Measurements from ENCODE around the gene BANF1. TPM values are rescaled to one million over a fixed set of nuclear protein-coding genes. Genes with fewer than 3 reads are reported as not detected.

The BANF1 gene
- polyA plus RNA-seq, 1 donor (not counting 4 experiments of a cell fraction or from before 2014, with no cell fraction given): 154 TPM

GRCh38 chr11:66026017-66026529, 23.8 kb downstream of the BANF1 start, which contains the start of gene CATSPER1:
TSS of gene CATSPER1 (minus strand) at chr11:66026479. CDS start at chr11:66026379, 100 bp downstream.
- H3K79me2 ChIP-seq (ENCODE audit: control insufficient read depth, insufficient read depth, low read length): no peaks in the 10 kb centered on the region
- no peak within 1 kb of the TSS for H2AFZ ChIP-seq (ENCODE audit: control insufficient read depth, low read length)
- dilution Hi-C loops (cut with MboI; ENCODE audit: extremely low pct_ligation_motif_present, low sequenced_read_pairs): no loop called here
- DNase-seq (ENCODE audit: low read depth, low spot score): no peak
- H3K36me3 ChIP-seq (ENCODE audit: control insufficient read depth in 2 of 2, extremely low read depth in 1 of 2, insufficient read depth in 2 of 2, low read length in 2 of 2): no peaks in the 10 kb centered on the region
- H3K9me1 ChIP-seq (ENCODE audit: control insufficient read depth, extremely low read depth, insufficient read depth, low read length): no peaks in the 10 kb centered on the region
- TF ChIP-seq EZH2 (IDR thresholded peaks at IDR 0.05; ENCODE audit: low read length) (no peak), CTCF (optimal IDR thresholded peaks at IDR 0.05 in 1 of 3, IDR thresholded peaks at IDR 0.05 in 1 of 3, conservative IDR thresholded peaks at IDR 0.05 in 1 of 3; ENCODE audit: extremely low read depth in 1 of 3, insufficient read depth in 2 of 3, low read length in 3 of 3) (no peak)
- no peaks in the 10 kb centered on the region for H3K9me3 ChIP-seq (ENCODE audit: control insufficient read depth, low read depth, low read length)
- H3K9ac ChIP-seq (ENCODE audit: control insufficient read depth, extremely low read depth, insufficient read depth, low read length): no peak within 1 kb of the TSS
- H3K4me1 ChIP-seq (ENCODE audit: control insufficient read depth, extremely low read depth, insufficient read depth, low read length): peaks cover 9% of the 10 kb centered on the region
- no peak within 1 kb of the TSS for H3K27ac ChIP-seq (ENCODE audit: control insufficient read depth, insufficient read depth, low read length)
- no peak within 1 kb of the TSS for H3K4me2 ChIP-seq (ENCODE audit: control insufficient read depth, extremely low read depth, insufficient read depth, low read depth, low read length)
- H3K27me3 ChIP-seq (ENCODE audit: control insufficient read depth, extremely low read depth, insufficient read depth, low read length): peaks cover 9% of the 10 kb centered on the region
- FAIRE-seq: no peak
- no peak within 1 kb of the TSS for H3K4me3 ChIP-seq (ENCODE audit: control insufficient read depth in 2 of 3, extremely low read depth in 1 of 3, insufficient read depth in 2 of 3, low read depth in 1 of 3, low read length in 3 of 3)
- no peaks in the 10 kb centered on the region for H4K20me1 ChIP-seq (ENCODE audit: control insufficient read depth, extremely low read depth, insufficient read depth, low read length)

- Histone ChIP-seq H3K4me1 (ENCODE audit: control insufficient read depth, extremely low read depth, insufficient read depth, low read length) (no peaks in the 10 kb centered on the region), H3K9me1 (ENCODE audit: control insufficient read depth, extremely low read depth, insufficient read depth, low read length) (no peaks in the 10 kb centered on the region), H3K27ac (ENCODE audit: control insufficient read depth, insufficient read depth, low read length) (no peak overlapping the region), H3K36me3 (ENCODE audit: control insufficient read depth in 2 of 2, extremely low read depth in 1 of 2, insufficient read depth in 2 of 2, low read length in 2 of 2) (no peaks in the 10 kb centered on the region), H3K4me2 (ENCODE audit: control insufficient read depth, extremely low read depth, insufficient read depth, low read depth, low read length) (no peak overlapping the region), H3K27me3 (ENCODE audit: control insufficient read depth, extremely low read depth, insufficient read depth, low read length) (peaks cover 6% of the 10 kb centered on the region), H4K20me1 (ENCODE audit: control insufficient read depth, extremely low read depth, insufficient read depth, low read length) (no peaks in the 10 kb centered on the region), H3K79me2 (ENCODE audit: control insufficient read depth, insufficient read depth, low read length) (no peaks in the 10 kb centered on the region), H3K9ac (ENCODE audit: control insufficient read depth, extremely low read depth, insufficient read depth, low read length) (no peak overlapping the region), H3K9me3 (ENCODE audit: control insufficient read depth, low read depth, low read length) (no peaks in the 10 kb centered on the region), H2AFZ (ENCODE audit: control insufficient read depth, low read length) (no peak overlapping the region), H3K4me3 (ENCODE audit: control insufficient read depth in 2 of 3, extremely low read depth in 1 of 3, insufficient read depth in 2 of 3, low read depth in 1 of 3, low read length in 3 of 3) (no peak overlapping the region)
- no peak for TF ChIP-seq EZH2 (IDR thresholded peaks at IDR 0.05; ENCODE audit: low read length)
- no peak for TF ChIP-seq CTCF (optimal IDR thresholded peaks at IDR 0.05 in 1 of 3, IDR thresholded peaks at IDR 0.05 in 1 of 3, conservative IDR thresholded peaks at IDR 0.05 in 1 of 3; ENCODE audit: extremely low read depth in 1 of 3, insufficient read depth in 2 of 3, low read length in 3 of 3)
- DNase-seq (ENCODE audit: low read depth, low spot score) (no peak), FAIRE-seq (peak; percentile 13)
- dilution Hi-C loops (cut with MboI; ENCODE audit: extremely low pct_ligation_motif_present, low sequenced_read_pairs): no loop called here
Observed at GRCh38 chr11:66032957-66033735, 30.8 kb downstream of the BANF1 start.

Data from keratinocyte (primary cell).